CD14-positive monocyte (primary cell): ENCODE measurements around the gene NDE1. TPM values are rescaled to one million over a fixed set of nuclear protein-coding genes. Genes with fewer than 3 reads are reported as not detected.

ENCODE experiments used
- DNase-seq, 3 donors: peaks; one replicate each; pipeline ENCODE4 v3.0.0-alpha.2; 2011 to 2022
- H2AFZ ChIP-seq: 2 replicates; pipeline ENCODE4 v1.6.0; 2012; ENCODE audit warnings: mild to moderate bottlenecking, low read depth, low read length, inconsistent platforms; ENCODE audit not compliant: insufficient read depth, poor library complexity, severe bottlenecking
- H3K27ac ChIP-seq, 2 donors: 1 replicate in 1 of 2; 2 replicates in 1 of 2; pipeline ENCODE4 v1.5.1; 2012 to 2013; ENCODE audit warnings: low read length in 2 of 2, control low read depth in 1 of 2, inconsistent platforms in 1 of 2, low read depth in 1 of 2, mild to moderate bottlenecking in 1 of 2
- H3K27me3 ChIP-seq, 2 donors: one replicate each; pipeline versions ENCODE4 v1.6.0 to v1.6.1; 2011 to 2013; ENCODE audit warnings: low read length in 2 of 2; ENCODE audit not compliant: control insufficient read depth in 2 of 2, insufficient read depth in 2 of 2
- H3K36me3 ChIP-seq, 2 donors: replicated peaks in 1 of 2; 1 replicate in 1 of 2; 2 replicates in 1 of 2; pipeline versions ENCODE4 v1.5.1 to v1.6.1; 2012 to 2013; ENCODE audit warnings: low read length in 2 of 2, control low read depth in 1 of 2, inconsistent platforms in 1 of 2, mild to moderate bottlenecking in 1 of 2; ENCODE audit not compliant: insufficient read depth in 2 of 2, control insufficient read depth in 1 of 2
- H3K4me1 ChIP-seq, 2 donors: 1 replicate in 1 of 2; 2 replicates in 1 of 2; pipeline versions ENCODE4 v1.5.1 to v1.6.1; 2012 to 2013; ENCODE audit warnings: low read length in 2 of 2, control low read depth in 1 of 2, inconsistent platforms in 1 of 2, mild to moderate bottlenecking in 1 of 2, moderate library complexity in 1 of 2; ENCODE audit not compliant: insufficient read depth in 2 of 2, control insufficient read depth in 1 of 2
- H3K4me2 ChIP-seq: replicated peaks from 2 replicates; pipeline ENCODE3; 2012; ENCODE audit warnings: low read length, moderate library complexity, mild to moderate bottlenecking; ENCODE audit not compliant: poor library complexity, severe bottlenecking; ENCODE audit errors: extremely low read depth
- H3K4me3 ChIP-seq, 3 experiments: fragments of 200-600 bp in 1 of 3; sonication (generic) in 1 of 3; replicated peaks in 1 of 3; 1 replicate in 2 of 3; 2 replicates in 1 of 3; pipeline ENCODE4 v1.5.1; 2011 to 2013; ENCODE audit warnings: low read length in 3 of 3, mild to moderate bottlenecking in 3 of 3, control low read depth in 2 of 3, low read depth in 2 of 3, inconsistent platforms in 1 of 3, moderate library complexity in 1 of 3
- H3K79me2 ChIP-seq: 2 replicates; pipeline ENCODE4 v1.6.0; 2012; ENCODE audit warnings: mild to moderate bottlenecking, control low read depth, inconsistent platforms, low read length, moderate library complexity; ENCODE audit not compliant: insufficient read depth
- H3K9ac ChIP-seq: 2 replicates; pipeline ENCODE4 v1.6.0; 2017; ENCODE audit warnings: low read length, mild to moderate bottlenecking; ENCODE audit not compliant: insufficient read depth, poor library complexity, severe bottlenecking
- H3K9me3 ChIP-seq, 2 donors: replicated peaks in 1 of 2; 1 replicate in 1 of 2; 2 replicates in 1 of 2; pipeline versions ENCODE4 v1.5.1 to v1.6.1; 2012 to 2013; ENCODE audit warnings: low read length in 2 of 2, control low read depth in 1 of 2; ENCODE audit not compliant: control insufficient read depth in 1 of 2, insufficient read depth in 1 of 2
- H4K20me1 ChIP-seq: 2 replicates; pipeline ENCODE4 v1.6.0; 2012; ENCODE audit warnings: mild to moderate bottlenecking, low read length, control low read depth, moderate library complexity; ENCODE audit not compliant: insufficient read depth
- H3K27ac Mint-ChIP-seq, 7 donors: one replicate each; pipeline ENCODE4 v1.8.0; 2020; ENCODE audit warnings: mild to moderate bottlenecking in 7 of 7, mixed read lengths in 7 of 7, moderate library complexity in 6 of 7, inconsistent platforms in 2 of 7
- H3K27me3 Mint-ChIP-seq, 3 donors: one replicate each; pipeline ENCODE4 v1.8.0; 2021 to 2022; ENCODE audit warnings: low read depth in 3 of 3, mild to moderate bottlenecking in 3 of 3, mixed read lengths in 3 of 3, moderate library complexity in 3 of 3, inconsistent platforms in 1 of 3
- H3K36me3 Mint-ChIP-seq, 2 donors: one replicate each; pipeline ENCODE4 v1.8.0; 2020; ENCODE audit warnings: mixed read lengths in 2 of 2, inconsistent platforms in 1 of 2, mild to moderate bottlenecking in 1 of 2
- H3K4me1 Mint-ChIP-seq: one replicate; pipeline ENCODE4 v1.8.0; 2020; ENCODE audit warnings: mild to moderate bottlenecking, mixed read lengths
- H3K4me3 Mint-ChIP-seq, 2 donors: one replicate each; pipeline ENCODE4 v1.8.0; 2020; ENCODE audit warnings: mild to moderate bottlenecking in 2 of 2, mixed read lengths in 2 of 2, moderate library complexity in 1 of 2
- H3K9me3 Mint-ChIP-seq, 7 donors: one replicate each; pipeline ENCODE4 v1.8.0; 2020 to 2022; ENCODE audit warnings: mixed read lengths in 7 of 7, mild to moderate bottlenecking in 6 of 7, moderate library complexity in 6 of 7, inconsistent platforms in 2 of 7
- CTCF ChIP-seq: fragments of 200-600 bp; IDR thresholded peaks from one replicate; pipeline ENCODE4 v1.8.0; 2022; ENCODE audit warnings: antibody characterized with exemption, mild to moderate bottlenecking
- WGBS: methylation state at CpG from one replicate; pipeline ENCODE4 v1.1.5; 2013; ENCODE audit warnings: missing lambda C conversion rate; ENCODE audit not compliant: insufficient coverage; 5-methylcytosine and 5-hydroxymethylcytosine counted together
- intact Hi-C, 2 donors: fragments of 100-400 bp; cut with micrococcal nuclease; formaldehyde crosslinking; loops; one replicate each; pipeline versions ENCODE4 v1.15.0 to v1.15.1; 2023
- polyA plus RNA-seq, 3 donors: library from polyadenylated mRNA; depleted of rRNA in 1 of 3; unstranded in 2 of 3; stranded (reverse) in 1 of 3; fragments of 300-500 nt in 2 of 3; fragments of >200 nt in 1 of 3; fragmentation: Illumina TruSeq in 2 of 3; gene quantifications; 1 replicate in 2 of 3; 2 replicates in 1 of 3; pipeline ENCODE4 v1.2.3, GENCODE V29; 2012 to 2021

The NDE1 gene
- polyA plus RNA-seq, 3 donors: 26.0 to 47.8 (median 28.0) TPM

- H2AFZ ChIP-seq: no peak overlapping the region
- H3K27ac Mint-ChIP-seq: peak overlapping the region in 2 of 7 donors; percentile 26 to 70
- no peak overlapping the region for H3K9ac ChIP-seq
- intact Hi-C loops: no loop called here
- H3K79me2 ChIP-seq: peaks cover 95% of the 10 kb centered on the region
- H3K4me2 ChIP-seq: no peak overlapping the region
- peaks cover 18% of the 10 kb centered on the region for H3K4me1 Mint-ChIP-seq
- H4K20me1 ChIP-seq: peaks cover 94% of the 10 kb centered on the region
- H3K27me3 ChIP-seq: no peaks in the 10 kb centered on the region
- H3K27me3 Mint-ChIP-seq: no peaks in the 10 kb centered on the region
- H3K36me3 Mint-ChIP-seq: peaks cover 45 to 49% of the 10 kb centered on the region in 2 donors
- no peaks in the 10 kb centered on the region for H3K9me3 Mint-ChIP-seq
- TF ChIP-seq CTCF: no peak
- peaks cover 10 to 69% of the 10 kb centered on the region in 2 donors for H3K36me3 ChIP-seq
- DNase-seq: no peak
- H3K4me1 ChIP-seq: peaks cover 2 to 9% of the 10 kb centered on the region in 2 donors
- no peaks in the 10 kb centered on the region for H3K9me3 ChIP-seq
- H3K4me3 ChIP-seq: no peak overlapping the region
- no peak overlapping the region for H3K4me3 Mint-ChIP-seq
- WGBS: 98% methylated on average over 5 of the region's 6 CpGs
- peak overlapping the region in 1 of 2 donors; percentile 65 for H3K27ac ChIP-seq
Observed at GRCh38 chr16:15658149-15658548, 8.1 kb downstream of the NDE1 start.

- intact Hi-C loops: no loop called here
Observed at GRCh38 chr16:15658556-15658955, 8.5 kb downstream of the NDE1 start.

More at GRCh38 chr16:15658556-15658955, 8.5 kb downstream of the NDE1 start:
- Histone ChIP-seq H2AFZ (no peak overlapping the region), H3K9ac (no peak overlapping the region), H3K27me3 (no peaks in the 10 kb centered on the region), H3K36me3 (peaks cover 13 to 69% of the 10 kb centered on the region in 2 donors), H3K79me2 (peaks cover 95% of the 10 kb centered on the region), H3K4me1 (peaks cover 2 to 8% of the 10 kb centered on the region in 2 donors), H3K9me3 (no peaks in the 10 kb centered on the region), H3K27ac (peak overlapping the region in 1 of 2 donors; percentile 65), H4K20me1 (peaks cover 94% of the 10 kb centered on the region), H3K4me2 (no peak overlapping the region), H3K4me3 (no peak overlapping the region)
- H3K4me3 Mint-ChIP-seq: no peak overlapping the region
- H3K9me3 Mint-ChIP-seq: no peaks in the 10 kb centered on the region
- DNase-seq: no peak
- H3K27me3 Mint-ChIP-seq: no peaks in the 10 kb centered on the region
- peaks cover 45 to 49% of the 10 kb centered on the region in 2 donors for H3K36me3 Mint-ChIP-seq
- TF ChIP-seq CTCF: no peak
- peak overlapping the region in 6 of 7 donors; percentile 59 to 88 (median 84) for H3K27ac Mint-ChIP-seq
- WGBS: 77% methylated on average over 2 of the region's 5 CpGs
- peaks cover 15% of the 10 kb centered on the region for H3K4me1 Mint-ChIP-seq
